Amniotic stem cell (primary cell): ENCODE data around the gene GAPDH.

Experiments
- DNase-seq: peaks from one replicate; lab custom pipeline; 2025; lab: John Stamatoyannopoulos, UW

GAPDH gene

DNA sequence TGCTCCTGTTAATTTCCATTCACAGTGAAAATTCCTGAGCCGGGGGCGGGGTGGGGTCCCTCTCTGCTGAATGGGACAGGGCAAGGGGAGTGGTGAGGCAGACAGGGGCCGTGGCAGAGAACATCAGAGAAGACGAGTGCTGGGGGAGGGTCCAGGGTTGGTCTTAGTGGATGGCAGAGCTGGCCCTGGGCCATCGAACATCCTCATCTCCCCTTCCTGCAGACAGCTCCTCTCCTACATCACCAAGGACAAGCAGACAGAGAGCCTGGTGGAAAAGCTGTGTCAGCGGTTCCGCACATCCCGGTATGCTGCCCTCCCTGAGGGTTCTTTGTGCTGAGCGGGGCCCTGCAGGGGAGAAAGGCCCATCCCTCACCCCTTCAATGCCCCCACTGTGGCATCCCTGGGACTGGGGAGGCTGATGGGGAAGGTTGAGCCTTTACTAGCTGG is 5.0 kb upstream of the GAPDH start:
- DNase-seq: no peak

DNA sequence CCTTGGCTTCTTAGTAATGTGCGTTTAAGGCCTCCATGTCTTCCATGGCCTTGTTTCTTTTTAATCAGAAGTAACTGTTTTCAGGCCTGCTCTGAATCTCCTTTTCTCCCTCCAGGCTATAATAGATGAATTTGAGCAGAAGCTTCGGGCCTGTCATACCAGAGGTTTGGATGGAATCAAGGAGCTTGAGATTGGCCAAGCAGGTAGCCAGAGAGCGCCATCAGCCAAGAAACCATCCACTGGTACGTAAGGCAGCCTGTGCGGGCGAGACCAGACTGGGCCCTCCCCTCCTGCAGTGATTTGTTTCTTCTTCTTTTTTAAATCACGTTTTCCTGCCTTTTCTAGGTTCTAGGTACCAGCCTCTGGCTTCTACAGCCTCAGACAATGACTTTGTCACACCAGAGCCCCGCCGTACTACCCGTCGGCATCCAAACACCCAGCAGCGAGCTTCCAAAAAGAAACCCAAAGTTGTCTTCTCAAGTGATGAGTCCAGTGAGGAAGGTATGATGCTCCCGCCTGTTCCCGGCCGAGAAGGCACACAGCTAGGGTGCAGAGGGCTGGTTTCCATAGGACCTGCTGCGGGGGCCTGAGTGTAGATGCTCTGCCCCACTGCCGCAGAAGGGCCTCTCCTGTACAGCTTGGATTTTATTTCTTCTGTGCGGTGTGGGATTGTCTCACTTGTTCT is 3.6 kb upstream of the GAPDH start:
- no peak for DNase-seq

GRCh38 chr12:6532051-6532926 is 2.0 kb upstream of the GAPDH start:
- DNase-seq: peak; percentile 96

GRCh38 chr12:6532927-6533652 is 1.2 kb upstream of the GAPDH start:
- peak; percentile 78 for DNase-seq

- DNase-seq: peak; percentile 58
These were observed 729 bp upstream of the GAPDH start for GRCh38 chr12:6533653-6533922.

DNA sequence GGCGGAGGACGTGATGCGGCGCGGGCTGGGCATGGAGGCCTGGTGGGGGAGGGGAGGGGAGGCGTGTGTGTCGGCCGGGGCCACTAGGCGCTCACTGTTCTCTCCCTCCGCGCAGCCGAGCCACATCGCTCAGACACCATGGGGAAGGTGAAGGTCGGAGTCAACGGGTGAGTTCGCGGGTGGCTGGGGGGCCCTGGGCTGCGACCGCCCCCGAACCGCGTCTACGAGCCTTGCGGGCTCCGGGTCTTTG is 303 bp downstream of the GAPDH start:
- no peak for DNase-seq

GRCh38 chr12:6534945-6535696 is 804 bp downstream of the GAPDH start:
- DNase-seq: peak; percentile 30

DNA sequence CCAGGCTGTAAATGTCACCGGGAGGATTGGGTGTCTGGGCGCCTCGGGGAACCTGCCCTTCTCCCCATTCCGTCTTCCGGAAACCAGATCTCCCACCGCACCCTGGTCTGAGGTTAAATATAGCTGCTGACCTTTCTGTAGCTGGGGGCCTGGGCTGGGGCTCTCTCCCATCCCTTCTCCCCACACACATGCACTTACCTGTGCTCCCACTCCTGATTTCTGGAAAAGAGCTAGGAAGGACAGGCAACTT is 1.3 kb downstream of the GAPDH start:
- DNase-seq: no peak

DNA sequence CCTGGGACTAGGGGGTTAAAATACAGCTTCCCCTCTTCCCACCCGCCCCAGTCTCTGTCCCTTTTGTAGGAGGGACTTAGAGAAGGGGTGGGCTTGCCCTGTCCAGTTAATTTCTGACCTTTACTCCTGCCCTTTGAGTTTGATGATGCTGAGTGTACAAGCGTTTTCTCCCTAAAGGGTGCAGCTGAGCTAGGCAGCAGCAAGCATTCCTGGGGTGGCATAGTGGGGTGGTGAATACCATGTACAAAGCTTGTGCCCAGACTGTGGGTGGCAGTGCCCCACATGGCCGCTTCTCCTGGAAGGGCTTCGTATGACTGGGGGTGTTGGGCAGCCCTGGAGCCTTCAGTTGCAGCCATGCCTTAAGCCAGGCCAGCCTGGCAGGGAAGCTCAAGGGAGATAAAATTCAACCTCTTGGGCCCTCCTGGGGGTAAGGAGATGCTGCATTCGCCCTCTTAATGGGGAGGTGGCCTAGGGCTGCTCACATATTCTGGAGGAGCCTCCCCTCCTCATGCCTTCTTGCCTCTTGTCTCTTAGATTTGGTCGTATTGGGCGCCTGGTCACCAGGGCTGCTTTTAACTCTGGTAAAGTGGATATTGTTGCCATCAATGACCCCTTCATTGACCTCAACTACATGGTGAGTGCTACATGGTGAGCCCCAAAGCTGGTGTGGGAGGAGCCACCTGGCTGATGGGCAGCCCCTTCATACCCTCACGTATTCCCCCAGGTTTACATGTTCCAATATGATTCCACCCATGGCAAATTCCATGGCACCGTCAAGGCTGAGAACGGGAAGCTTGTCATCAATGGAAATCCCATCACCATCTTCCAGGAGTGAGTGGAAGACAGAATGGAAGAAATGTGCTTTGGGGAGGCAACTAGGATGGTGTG is 1.9 kb downstream of the GAPDH start:
- no peak for DNase-seq

GRCh38 chr12:6536894-6537579 is 2.7 kb downstream of the GAPDH start:
- DNase-seq: no peak

GRCh38 chr12:6537580-6538419 is 3.5 kb downstream of the GAPDH start:
- DNase-seq: peak; percentile 47

DNA sequence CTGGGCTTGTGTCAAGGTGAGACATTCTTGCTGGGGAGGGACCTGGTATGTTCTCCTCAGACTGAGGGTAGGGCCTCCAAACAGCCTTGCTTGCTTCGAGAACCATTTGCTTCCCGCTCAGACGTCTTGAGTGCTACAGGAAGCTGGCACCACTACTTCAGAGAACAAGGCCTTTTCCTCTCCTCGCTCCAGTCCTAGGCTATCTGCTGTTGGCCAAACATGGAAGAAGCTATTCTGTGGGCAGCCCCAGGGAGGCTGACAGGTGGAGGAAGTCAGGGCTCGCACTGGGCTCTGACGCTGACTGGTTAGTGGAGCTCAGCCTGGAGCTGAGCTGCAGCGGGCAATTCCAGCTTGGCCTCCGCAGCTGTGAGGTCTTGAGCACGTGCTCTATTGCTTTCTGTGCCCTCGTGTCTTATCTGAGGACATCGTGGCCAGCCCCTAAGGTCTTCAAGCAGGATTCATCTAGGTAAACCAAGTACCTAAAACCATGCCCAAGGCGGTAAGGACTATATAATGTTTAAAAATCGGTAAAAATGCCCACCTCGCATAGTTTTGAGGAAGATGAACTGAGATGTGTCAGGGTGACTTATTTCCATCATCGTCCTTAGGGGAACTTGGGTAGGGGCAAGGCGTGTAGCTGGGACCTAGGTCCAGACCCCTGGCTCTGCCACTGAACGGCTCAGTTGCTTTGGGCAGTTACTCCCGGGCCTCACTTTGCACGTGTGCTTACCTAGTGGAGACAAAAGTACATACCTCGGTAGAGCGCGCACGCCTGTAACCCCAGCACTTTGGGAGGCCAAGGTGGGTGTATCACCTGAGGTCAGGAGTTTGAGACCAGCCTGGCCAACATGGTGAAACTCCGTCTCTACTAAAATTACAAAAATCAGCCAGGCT is 4.3 kb downstream of the GAPDH start:
- no peak for DNase-seq

DNA sequence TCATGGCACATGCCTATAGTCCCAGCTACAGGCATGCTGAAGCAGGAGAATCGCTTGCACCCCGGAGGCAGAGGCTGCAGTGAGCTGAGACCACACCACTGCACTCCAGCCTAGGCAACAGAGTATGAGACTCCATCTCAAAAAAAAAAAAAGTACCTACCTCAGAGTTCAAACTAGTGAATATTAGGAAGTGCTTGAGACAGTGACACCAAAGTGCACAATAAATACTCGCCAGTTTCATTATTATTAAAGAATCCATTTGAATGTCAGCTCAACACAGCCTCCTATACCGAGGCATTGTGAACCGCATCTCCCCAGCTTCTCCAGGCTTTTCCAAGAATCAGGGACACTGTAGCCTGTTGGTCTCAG is 5.0 kb downstream of the GAPDH start:
- DNase-seq: no peak

DNA sequence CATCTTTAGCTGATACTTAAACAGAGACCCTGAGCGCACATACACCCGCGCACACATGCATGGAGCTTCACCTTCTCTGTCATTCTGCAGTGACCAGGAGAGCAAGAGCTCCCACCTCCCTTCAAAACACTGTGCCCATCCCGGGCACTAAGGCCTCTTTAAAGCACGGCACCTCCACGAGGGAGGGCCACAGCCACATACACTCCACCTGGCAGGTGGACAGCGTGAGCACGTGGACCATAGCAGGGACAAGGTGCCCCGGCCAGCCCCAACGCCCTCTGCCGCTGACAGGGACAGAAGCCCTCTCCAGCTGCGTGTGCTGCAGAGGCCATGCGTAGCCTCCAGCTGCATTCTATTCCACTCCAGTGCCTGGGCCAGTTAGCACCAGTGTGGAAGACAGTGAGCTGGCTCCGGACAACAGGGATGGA is 5.4 kb downstream of the GAPDH start:
- no peak for DNase-seq

DNA sequence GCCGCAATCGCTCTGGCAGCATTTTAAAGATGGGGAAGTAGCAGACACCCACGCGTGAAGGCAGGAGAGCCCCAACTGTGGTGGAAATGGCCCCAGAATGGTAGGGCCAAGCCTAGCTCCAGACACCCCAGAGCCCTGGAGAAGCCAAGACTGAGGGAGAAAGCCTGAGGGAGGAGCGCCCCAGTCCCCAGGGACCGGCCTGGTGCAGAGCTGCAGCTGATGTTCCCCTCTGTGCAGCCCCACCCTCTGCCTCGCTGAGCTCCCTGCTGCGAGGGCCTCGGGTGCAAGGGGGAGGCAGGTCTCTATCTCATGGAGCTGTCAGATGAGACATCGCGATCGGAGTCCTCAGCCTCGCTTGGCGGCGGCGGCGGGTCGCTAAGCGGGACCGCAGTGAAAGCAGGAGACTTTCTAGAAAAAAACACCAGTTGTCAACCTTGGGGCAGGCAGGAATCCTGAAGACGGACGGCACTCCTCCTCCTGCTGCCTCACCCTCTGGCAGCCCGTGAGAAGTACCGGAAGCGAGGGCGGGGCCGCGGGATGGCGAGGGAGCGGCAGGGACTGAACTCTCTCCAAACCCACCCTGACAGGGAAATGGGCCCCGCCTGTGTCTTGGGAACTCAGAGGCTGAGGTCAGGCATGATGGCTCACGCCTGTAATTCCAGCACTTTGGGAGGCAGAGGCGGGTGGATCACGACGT is 6.0 kb downstream of the GAPDH start:
- DNase-seq: peak; percentile 89

DNA sequence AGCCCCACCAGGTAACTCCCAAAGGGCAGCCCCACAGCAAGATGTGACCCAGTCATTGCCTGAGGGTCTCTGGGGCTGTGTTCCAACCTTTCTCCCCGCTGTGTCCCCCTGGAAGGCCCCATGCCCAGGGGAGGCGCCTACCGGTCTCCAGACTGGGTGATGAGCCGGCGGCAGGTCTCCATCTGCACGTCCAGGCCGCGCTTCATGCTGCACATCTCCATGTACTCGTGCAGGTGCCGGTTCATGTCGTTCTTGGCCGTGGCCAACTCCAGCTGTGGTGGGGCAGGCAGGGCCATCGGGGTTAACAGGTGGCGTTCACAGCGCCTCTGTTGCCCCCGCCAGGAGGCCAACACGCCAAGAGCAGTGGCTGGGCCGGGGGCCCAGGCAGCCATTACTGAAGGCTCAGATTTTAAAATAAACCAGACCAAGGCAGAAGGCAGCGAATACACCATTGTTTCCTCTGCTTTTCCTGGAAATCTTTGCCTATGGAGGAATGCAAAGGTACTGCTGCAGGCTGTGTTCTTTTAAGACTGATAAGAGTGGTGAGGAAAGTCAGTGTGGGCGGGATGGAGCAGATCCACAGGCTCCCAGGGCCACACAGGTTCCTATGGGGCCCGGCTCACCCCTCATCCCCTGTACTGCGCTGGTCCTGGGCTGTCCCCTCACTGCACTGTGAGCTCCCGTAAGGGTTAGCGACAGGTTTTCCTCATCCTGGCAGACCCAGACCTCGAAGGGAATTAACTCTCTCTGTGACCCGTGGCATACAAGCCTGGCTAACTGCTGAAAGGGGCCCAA is 7.3 kb downstream of the GAPDH start:
- no peak for DNase-seq

GRCh38 chr12:6542209-6543009 is 8.1 kb downstream of the GAPDH start:
- DNase-seq: no peak
